Endometrium (tissue), 2 donors: Measurements from ENCODE around the gene ARHGEF11.
A peak's percentile ranks its signal among the peaks of the same experiment; 100 is the strongest.
"Not testable (repeated sequence)": the region's sequence is repeated elsewhere in the genome, so short reads cannot be mapped to it uniquely, and the experiment has no call there.

Experiments used
- FAIRE-seq: peaks from 2 replicates; lab custom pipeline; 2012; peaks lifted over from hg19 to GRCh38; lab: Jason Lieb, UNC
- donor health status: control.
- donor health status: control.

The ARHGEF11 gene

GRCh38 chr1:157045250-157046218, at the start of gene ARHGEF11:
Gene ARHGEF11 (minus strand): TSS chr1:157045742. CDS start chr1:157044330, 1,412 bp downstream.
- FAIRE-seq: no peak

- FAIRE-seq: no peak
These were observed 49.5 kb upstream of the ARHGEF11 start for GRCh38 chr1:157095091-157095490.

GRCh38 chr1:157092831-157093230, 47.3 kb upstream of the ARHGEF11 start:
- no peak for FAIRE-seq

GRCh38 chr1:157091668-157092273, 46.2 kb upstream of the ARHGEF11 start:
- FAIRE-seq: no peak

- no peak for FAIRE-seq
These were observed 45.6 kb upstream of the ARHGEF11 start for GRCh38 chr1:157091186-157091585.

- FAIRE-seq: no peak
These were observed 45.2 kb upstream of the ARHGEF11 start for GRCh38 chr1:157090771-157091170.

GRCh38 chr1:157090196-157090647, 44.7 kb upstream of the ARHGEF11 start:
- FAIRE-seq: peak; percentile 89

- no peak for FAIRE-seq
These were observed 44.2 kb upstream of the ARHGEF11 start for GRCh38 chr1:157089789-157090188.

GRCh38 chr1:157088607-157089006, 43.1 kb upstream of the ARHGEF11 start:
- FAIRE-seq: no peak

GRCh38 chr1:157087030-157087429, 41.5 kb upstream of the ARHGEF11 start:
- no peak for FAIRE-seq

GRCh38 chr1:157086299-157086698, 40.8 kb upstream of the ARHGEF11 start:
- no peak for FAIRE-seq

- no peak for FAIRE-seq
These were observed 39.9 kb upstream of the ARHGEF11 start for GRCh38 chr1:157085421-157085820.

GRCh38 chr1:157084720-157085119, 39.2 kb upstream of the ARHGEF11 start:
- FAIRE-seq: no peak

- no peak for FAIRE-seq
These were observed 36.2 kb upstream of the ARHGEF11 start for GRCh38 chr1:157081707-157082106.

GRCh38 chr1:157080714-157081113, 35.2 kb upstream of the ARHGEF11 start:
- FAIRE-seq: no peak

GRCh38 chr1:157077394-157077793, 31.9 kb upstream of the ARHGEF11 start:
- no peak for FAIRE-seq

- no peak for FAIRE-seq
These were observed 28.6 kb upstream of the ARHGEF11 start for GRCh38 chr1:157073944-157074685.

GRCh38 chr1:157069601-157070000, 24.1 kb upstream of the ARHGEF11 start:
- no peak for FAIRE-seq

- FAIRE-seq: not testable (repeated sequence)
These were observed 13.7 kb upstream of the ARHGEF11 start for GRCh38 chr1:157059241-157059640.

GRCh38 chr1:157056269-157056668, 10.7 kb upstream of the ARHGEF11 start:
- no peak for FAIRE-seq

- not testable (repeated sequence) for FAIRE-seq
These were observed 10.2 kb upstream of the ARHGEF11 start for GRCh38 chr1:157055729-157056128.

GRCh38 chr1:157050836-157051235, 5.3 kb upstream of the ARHGEF11 start:
- no peak for FAIRE-seq

GRCh38 chr1:157047062-157047410, 1.5 kb upstream of the ARHGEF11 start:
- FAIRE-seq: no peak
